ENCODE results near the gene SFXN3. TPM values are rescaled to one million over a fixed set of nuclear protein-coding genes. Genes with fewer than 3 reads are reported as not detected.

SFXN3 gene
- total and polyA plus RNA-seq, 2 of the 13 experiments (the other 11 are each of a cell fraction or from before 2014, with no cell fraction given), result 16.8 to 71.5 TPM

DNA sequence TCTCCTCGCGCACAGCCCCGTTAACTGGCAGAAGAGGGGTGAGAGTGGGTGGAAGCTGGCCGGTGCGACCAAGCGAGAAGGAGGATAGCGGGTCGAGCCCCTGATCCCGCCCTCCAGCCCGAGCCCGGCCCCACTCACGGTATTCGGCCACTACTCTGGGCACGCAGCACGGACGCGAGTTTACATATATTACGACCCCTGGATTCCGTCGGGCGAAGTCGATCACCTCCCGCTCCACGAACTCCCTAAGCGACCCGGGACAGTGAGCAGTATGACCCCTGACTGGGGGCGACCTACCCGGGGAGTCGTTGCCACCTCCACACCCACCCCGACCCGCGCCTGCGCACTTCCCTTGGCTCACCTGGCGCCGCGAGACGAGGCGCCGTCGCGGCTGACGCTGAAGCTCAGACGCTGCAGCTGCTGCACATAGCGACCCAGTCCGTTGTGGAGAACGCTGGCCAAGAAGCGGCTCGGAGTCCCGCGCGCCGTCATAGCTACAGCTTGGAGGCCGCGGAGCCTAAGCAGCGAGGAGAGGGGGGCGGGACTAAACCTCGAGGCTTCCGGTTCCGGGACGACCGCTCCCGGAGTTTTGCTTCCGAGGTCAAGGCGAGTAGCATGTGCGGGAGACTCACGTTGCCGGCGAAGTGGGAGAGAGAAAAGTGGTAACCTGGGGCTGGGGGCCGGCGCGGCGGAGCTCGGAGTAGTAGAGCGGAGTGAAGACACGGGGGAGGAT is 43.9 kb upstream of the SFXN3 start, which contains the start of the genes MRPL43 and TWNK (continued):
- no peak for TF ChIP-seq ZNF460 (CRISPR knock-in tag; IDR thresholded peaks at IDR 0.05; ENCODE audit: borderline replicate concordance)
- TF ChIP-seq RERE (CRISPR knock-in tag; IDR thresholded peaks at IDR 0.05; ENCODE audit: low read depth), result no peak
- peak; percentile 2; the same call in 1 of the 2 replicates for TF ChIP-seq ZNF598 (CRISPR knock-in tag; IDR thresholded peaks at IDR 0.05; ENCODE audit: borderline replicate concordance)
- TF ChIP-seq CEBPB (IDR thresholded peaks at IDR 0.05; ENCODE audit: borderline replicate concordance, low read depth, low read length), result no peak
- no peak for TF ChIP-seq RFXANK (CRISPR knock-in tag; IDR thresholded peaks at IDR 0.05)
- TF ChIP-seq ATM (IDR thresholded peaks at IDR 0.05; ENCODE audit: borderline replicate concordance), result no peak
- peak; percentile 44 for TF ChIP-seq REL (CRISPR knock-in tag; conservative IDR thresholded peaks at IDR 0.05)
- no peak; the same call in none of the 2 replicates for TF ChIP-seq ZNF547 (CRISPR knock-in tag; IDR thresholded peaks at IDR 0.05)
- TF ChIP-seq FOXM1 (CRISPR knock-in tag; IDR thresholded peaks at IDR 0.05), result no peak
- TF ChIP-seq GRHL1 (CRISPR knock-in tag; conservative IDR thresholded peaks at IDR 0.05), result no peak
- no peak for TF ChIP-seq PRDM4 (CRISPR knock-in tag; IDR thresholded peaks at IDR 0.05; ENCODE audit: borderline replicate concordance)
- TF ChIP-seq CTCF (CRISPR knock-in tag; IDR thresholded peaks at IDR 0.05), result peak; percentile 15; the same call in 1 of the 2 replicates
- no peak for TF ChIP-seq MAFG (CRISPR knock-in tag; IDR thresholded peaks at IDR 0.05)
- TF ChIP-seq ZNF343 (CRISPR knock-in tag; IDR thresholded peaks at IDR 0.05), result peak; percentile 84; the same call in 1 of the 2 replicates
